CD4-positive, alpha-beta T cell treated with Interleukin-4 for 1 hour (primary cell): ENCODE results near the gene TOP2A.
A peak's percentile ranks its signal among the peaks of the same experiment; 100 is the strongest.

Experiments
- DNase-seq, 2 donors: peaks; one replicate each; pipeline ENCODE4 v3.0.0-alpha.2; 2020 to 2022

The TOP2A gene

GRCh38 chr17:40417609-40418427 is at the start of gene TOP2A:
Gene TOP2A, minus strand, starts transcription at chr17:40417896. Its CDS starts 105 bp downstream, at chr17:40417791.
- peak; percentile 98 to 99 for DNase-seq

GRCh38 chr17:40467281-40467867 is 49.7 kb upstream of the TOP2A start:
- DNase-seq = no peak

- no peak for DNase-seq
These were observed 48.7 kb upstream of the TOP2A start for GRCh38 chr17:40466298-40466971.

GRCh38 chr17:40464392-40464855 is 46.7 kb upstream of the TOP2A start:
- DNase-seq = no peak

- no peak for DNase-seq
These were observed 45.4 kb upstream of the TOP2A start for GRCh38 chr17:40463122-40463550.

- DNase-seq = no peak
These were observed 44.8 kb upstream of the TOP2A start for GRCh38 chr17:40462343-40463121.

- DNase-seq = no peak
These were observed 44.1 kb upstream of the TOP2A start for GRCh38 chr17:40461732-40462342.

- no peak for DNase-seq
These were observed 43.5 kb upstream of the TOP2A start for GRCh38 chr17:40460968-40461731.

GRCh38 chr17:40460604-40460967 is 42.9 kb upstream of the TOP2A start:
- DNase-seq = no peak

- no peak for DNase-seq
These were observed 42.2 kb upstream of the TOP2A start for GRCh38 chr17:40459636-40460603.

- no peak for DNase-seq
These were observed 41.3 kb upstream of the TOP2A start for GRCh38 chr17:40458851-40459482.

- DNase-seq = no peak
These were observed 40.5 kb upstream of the TOP2A start for GRCh38 chr17:40457964-40458791.

- no peak for DNase-seq
These were observed 39.7 kb upstream of the TOP2A start for GRCh38 chr17:40457369-40457768.

- no peak for DNase-seq
These were observed 38.8 kb upstream of the TOP2A start for GRCh38 chr17:40456396-40456951.

GRCh38 chr17:40454613-40454995 is 36.9 kb upstream of the TOP2A start:
- no peak for DNase-seq

- no peak for DNase-seq
These were observed 36.4 kb upstream of the TOP2A start for GRCh38 chr17:40453881-40454612.

- no peak for DNase-seq
These were observed 35.3 kb upstream of the TOP2A start for GRCh38 chr17:40452921-40453378.
